WTC11 (cell line): ENCODE results near the gene RPL10. TPM values are rescaled to one million over a fixed set of nuclear protein-coding genes. Genes with fewer than 3 reads are reported as not detected.

ENCODE experiments used
- ATAC-seq: fragments of 200-7000 bp; cut with Tn5 transposase; 2 replicates; pipeline ENCODE4 v1.10.0; 2021; ENCODE audit warnings: mild to moderate bottlenecking, moderate library complexity
- CTCF ChIA-PET: fragments of 300-600 bp; sonication (Branson Sonifier 250); formaldehyde crosslinking; loops from one replicate; lab custom pipeline; 2021; ENCODE audit warnings: antibody characterized with exemption; lab: Charles Lee
- POLR2A ChIA-PET: fragments of 350-600 bp; sonication (Branson Sonifier 250); formaldehyde crosslinking; loops from one replicate; lab custom pipeline; 2021; ENCODE audit warnings: antibody characterized with exemption; lab: Charles Lee
- DNase-seq: peaks from one replicate; pipeline ENCODE4 v3.0.0; 2021; ENCODE audit warnings: low spot score
- H3K27ac Mint-ChIP-seq: 2 replicates; pipeline ENCODE4 v1.8.0; 2021; ENCODE audit warnings: mixed read lengths
- H3K27me3 Mint-ChIP-seq: 2 replicates; pipeline ENCODE4 v1.8.0; 2021; ENCODE audit warnings: low read depth, mild to moderate bottlenecking, moderate library complexity, mixed read lengths
- H3K36me3 Mint-ChIP-seq: 2 replicates; pipeline ENCODE4 v1.8.0; 2021; ENCODE audit warnings: mixed read lengths
- H3K4me1 Mint-ChIP-seq: 2 replicates; pipeline ENCODE4 v1.8.0; 2022; ENCODE audit warnings: mixed read lengths
- H3K4me3 Mint-ChIP-seq: 2 replicates; pipeline ENCODE4 v1.8.0; 2021; ENCODE audit warnings: mild to moderate bottlenecking, moderate library complexity, mixed read lengths
- H3K9me3 Mint-ChIP-seq: 2 replicates; pipeline ENCODE4 v1.8.0; 2021; ENCODE audit warnings: mixed read lengths
- FOXJ3 ChIP-seq: sonication (generic); formaldehyde crosslinking; IDR thresholded peaks from 2 replicates; pipeline ENCODE4 v1.9.0; 2021; ENCODE audit warnings: missing genetic modification reagents, mild to moderate bottlenecking, borderline replicate concordance
- GABPB1 ChIP-seq: sonication (generic); formaldehyde crosslinking; IDR thresholded peaks from 2 replicates; pipeline ENCODE4 v1.8.1; 2023; ENCODE audit warnings: mild to moderate bottlenecking, missing genetic modification reagents
- HMGA2 ChIP-seq: fragments of 250-450 bp; sonication (Bioruptor Pico); IDR thresholded peaks from 2 replicates; pipeline ENCODE4 v1.4.0; 2021; ENCODE audit warnings: mild to moderate bottlenecking, moderate library complexity
- RORB ChIP-seq: fragments of 250-450 bp; sonication (Bioruptor Pico); IDR thresholded peaks from 2 replicates; pipeline ENCODE4 v1.9.0; 2021; ENCODE audit warnings: mild to moderate bottlenecking
- ZBTB21 ChIP-seq: sonication (generic); formaldehyde crosslinking; IDR thresholded peaks from 2 replicates; pipeline ENCODE4 v1.8.1; 2023; ENCODE audit warnings: mild to moderate bottlenecking, missing genetic modification reagents, borderline replicate concordance
- ZNF219 ChIP-seq: sonication (generic); formaldehyde crosslinking; IDR thresholded peaks from 2 replicates; pipeline ENCODE4 v1.8.0; 2023; ENCODE audit warnings: missing genetic modification reagents, mild to moderate bottlenecking, borderline replicate concordance
- ZNF317 ChIP-seq: sonication (generic); formaldehyde crosslinking; IDR thresholded peaks from 2 replicates; pipeline ENCODE4 v1.8.1; 2023; ENCODE audit warnings: low read depth, mild to moderate bottlenecking, moderate library complexity, missing genetic modification reagents, borderline replicate concordance
- ZNF423 ChIP-seq: fragments of 250-450 bp; sonication (Bioruptor Pico); IDR thresholded peaks from 2 replicates; pipeline ENCODE4 v2.1.2; 2022; ENCODE audit warnings: mild to moderate bottlenecking, moderate library complexity
- total RNA-seq: library from RNA; stranded (reverse); gene quantifications from 3 replicates; pipeline ENCODE4 v1.2.3, GENCODE V29; 2021
- TF ChIP-seq, protein P1 (sequence below): sonication (generic); formaldehyde crosslinking; IDR thresholded peaks from 2 replicates; pipeline ENCODE4 v1.8.1; 2022; ENCODE audit warnings: low read depth, missing genetic modification reagents, borderline replicate concordance
- TF ChIP-seq, protein P2 (sequence below): fragments of 250-450 bp; sonication (Bioruptor Pico); IDR thresholded peaks from 2 replicates; pipeline ENCODE4 v1.9.0; 2021; ENCODE audit warnings: mild to moderate bottlenecking, borderline replicate concordance
- TF ChIP-seq, protein P3 (sequence below): sonication (generic); formaldehyde crosslinking; IDR thresholded peaks from 2 replicates; pipeline ENCODE4 v1.8.1; 2023; ENCODE audit warnings: mild to moderate bottlenecking, missing genetic modification reagents, moderate library complexity
- TF ChIP-seq, protein P4 (sequence below): fragments of 250-450 bp; sonication (Bioruptor Pico); IDR thresholded peaks from 2 replicates; pipeline ENCODE4 v1.9.0; 2021; ENCODE audit warnings: mild to moderate bottlenecking
- TF ChIP-seq, protein P5 (sequence below): sonication (generic); formaldehyde crosslinking; IDR thresholded peaks from 2 replicates; pipeline ENCODE4 v1.8.0; 2023; ENCODE audit warnings: missing genetic modification reagents, mild to moderate bottlenecking, borderline replicate concordance
- TF ChIP-seq, protein P6 (sequence below): sonication (generic); formaldehyde crosslinking; IDR thresholded peaks from 2 replicates; pipeline ENCODE4 v1.8.1; 2023; ENCODE audit warnings: mild to moderate bottlenecking, missing genetic modification reagents
- TF ChIP-seq, protein P7 (sequence below): sonication (generic); formaldehyde crosslinking; IDR thresholded peaks from 2 replicates; pipeline ENCODE4 v1.8.0; 2022; ENCODE audit warnings: missing genetic modification reagents
- TF ChIP-seq, protein P8 (sequence below): sonication (generic); formaldehyde crosslinking; IDR thresholded peaks from 2 replicates; pipeline ENCODE4 v1.8.1; 2022; ENCODE audit warnings: low read depth, mild to moderate bottlenecking, moderate library complexity, missing genetic modification reagents, borderline replicate concordance

RPL10 gene
- total RNA-seq, 1 experiment from 2014 or later = 2,241 TPM

DNA sequence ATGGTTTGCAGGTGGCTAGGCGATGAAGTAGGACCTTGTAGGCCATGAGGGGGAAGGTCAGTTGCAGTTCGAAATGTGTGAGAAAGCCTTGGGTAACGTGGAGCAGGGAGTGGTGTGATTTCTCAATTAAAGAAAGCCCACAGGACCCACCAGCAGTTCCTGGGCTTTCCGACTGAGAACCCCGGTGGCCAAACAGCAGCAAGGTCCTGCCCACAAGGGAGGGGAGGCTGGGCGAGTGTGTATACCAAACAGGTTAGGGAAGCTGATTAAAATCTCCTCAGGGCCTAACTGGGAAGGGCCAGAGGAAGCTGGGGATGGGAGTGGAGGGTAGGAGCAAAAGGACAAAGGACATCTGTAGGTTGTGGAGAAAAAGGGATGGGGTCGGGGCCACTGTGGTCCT is 32.7 kb downstream of the RPL10 start (continued):
- TF ChIP-seq, protein P1, sequence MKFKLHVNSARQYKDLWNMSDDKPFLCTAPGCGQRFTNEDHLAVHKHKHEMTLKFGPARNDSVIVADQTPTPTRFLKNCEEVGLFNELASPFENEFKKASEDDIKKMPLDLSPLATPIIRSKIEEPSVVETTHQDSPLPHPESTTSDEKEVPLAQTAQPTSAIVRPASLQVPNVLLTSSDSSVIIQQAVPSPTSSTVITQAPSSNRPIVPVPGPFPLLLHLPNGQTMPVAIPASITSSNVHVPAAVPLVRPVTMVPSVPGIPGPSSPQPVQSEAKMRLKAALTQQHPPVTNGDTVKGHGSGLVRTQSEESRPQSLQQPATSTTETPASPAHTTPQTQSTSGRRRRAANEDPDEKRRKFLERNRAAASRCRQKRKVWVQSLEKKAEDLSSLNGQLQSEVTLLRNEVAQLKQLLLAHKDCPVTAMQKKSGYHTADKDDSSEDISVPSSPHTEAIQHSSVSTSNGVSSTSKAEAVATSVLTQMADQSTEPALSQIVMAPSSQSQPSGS (CRISPR knock-in tag) = no peak
- no peak for TF ChIP-seq ZNF317 (CRISPR knock-in tag)
- TF ChIP-seq, protein P2, sequence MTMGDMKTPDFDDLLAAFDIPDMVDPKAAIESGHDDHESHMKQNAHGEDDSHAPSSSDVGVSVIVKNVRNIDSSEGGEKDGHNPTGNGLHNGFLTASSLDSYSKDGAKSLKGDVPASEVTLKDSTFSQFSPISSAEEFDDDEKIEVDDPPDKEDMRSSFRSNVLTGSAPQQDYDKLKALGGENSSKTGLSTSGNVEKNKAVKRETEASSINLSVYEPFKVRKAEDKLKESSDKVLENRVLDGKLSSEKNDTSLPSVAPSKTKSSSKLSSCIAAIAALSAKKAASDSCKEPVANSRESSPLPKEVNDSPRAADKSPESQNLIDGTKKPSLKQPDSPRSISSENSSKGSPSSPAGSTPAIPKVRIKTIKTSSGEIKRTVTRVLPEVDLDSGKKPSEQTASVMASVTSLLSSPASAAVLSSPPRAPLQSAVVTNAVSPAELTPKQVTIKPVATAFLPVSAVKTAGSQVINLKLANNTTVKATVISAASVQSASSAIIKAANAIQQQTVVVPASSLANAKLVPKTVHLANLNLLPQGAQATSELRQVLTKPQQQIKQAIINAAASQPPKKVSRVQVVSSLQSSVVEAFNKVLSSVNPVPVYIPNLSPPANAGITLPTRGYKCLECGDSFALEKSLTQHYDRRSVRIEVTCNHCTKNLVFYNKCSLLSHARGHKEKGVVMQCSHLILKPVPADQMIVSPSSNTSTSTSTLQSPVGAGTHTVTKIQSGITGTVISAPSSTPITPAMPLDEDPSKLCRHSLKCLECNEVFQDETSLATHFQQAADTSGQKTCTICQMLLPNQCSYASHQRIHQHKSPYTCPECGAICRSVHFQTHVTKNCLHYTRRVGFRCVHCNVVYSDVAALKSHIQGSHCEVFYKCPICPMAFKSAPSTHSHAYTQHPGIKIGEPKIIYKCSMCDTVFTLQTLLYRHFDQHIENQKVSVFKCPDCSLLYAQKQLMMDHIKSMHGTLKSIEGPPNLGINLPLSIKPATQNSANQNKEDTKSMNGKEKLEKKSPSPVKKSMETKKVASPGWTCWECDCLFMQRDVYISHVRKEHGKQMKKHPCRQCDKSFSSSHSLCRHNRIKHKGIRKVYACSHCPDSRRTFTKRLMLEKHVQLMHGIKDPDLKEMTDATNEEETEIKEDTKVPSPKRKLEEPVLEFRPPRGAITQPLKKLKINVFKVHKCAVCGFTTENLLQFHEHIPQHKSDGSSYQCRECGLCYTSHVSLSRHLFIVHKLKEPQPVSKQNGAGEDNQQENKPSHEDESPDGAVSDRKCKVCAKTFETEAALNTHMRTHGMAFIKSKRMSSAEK = no peak
- TF ChIP-seq, protein P3, sequence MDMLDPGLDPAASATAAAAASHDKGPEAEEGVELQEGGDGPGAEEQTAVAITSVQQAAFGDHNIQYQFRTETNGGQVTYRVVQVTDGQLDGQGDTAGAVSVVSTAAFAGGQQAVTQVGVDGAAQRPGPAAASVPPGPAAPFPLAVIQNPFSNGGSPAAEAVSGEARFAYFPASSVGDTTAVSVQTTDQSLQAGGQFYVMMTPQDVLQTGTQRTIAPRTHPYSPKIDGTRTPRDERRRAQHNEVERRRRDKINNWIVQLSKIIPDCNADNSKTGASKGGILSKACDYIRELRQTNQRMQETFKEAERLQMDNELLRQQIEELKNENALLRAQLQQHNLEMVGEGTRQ (CRISPR knock-in tag) = no peak
- TF ChIP-seq, protein P4, sequence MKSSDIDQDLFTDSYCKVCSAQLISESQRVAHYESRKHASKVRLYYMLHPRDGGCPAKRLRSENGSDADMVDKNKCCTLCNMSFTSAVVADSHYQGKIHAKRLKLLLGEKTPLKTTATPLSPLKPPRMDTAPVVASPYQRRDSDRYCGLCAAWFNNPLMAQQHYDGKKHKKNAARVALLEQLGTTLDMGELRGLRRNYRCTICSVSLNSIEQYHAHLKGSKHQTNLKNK (CRISPR knock-in tag) = no peak
- TF ChIP-seq RORB (CRISPR knock-in tag) = no peak
- TF ChIP-seq FOXJ3 (CRISPR knock-in tag) = no peak
- no peak for TF ChIP-seq HMGA2 (CRISPR knock-in tag)

DNA sequence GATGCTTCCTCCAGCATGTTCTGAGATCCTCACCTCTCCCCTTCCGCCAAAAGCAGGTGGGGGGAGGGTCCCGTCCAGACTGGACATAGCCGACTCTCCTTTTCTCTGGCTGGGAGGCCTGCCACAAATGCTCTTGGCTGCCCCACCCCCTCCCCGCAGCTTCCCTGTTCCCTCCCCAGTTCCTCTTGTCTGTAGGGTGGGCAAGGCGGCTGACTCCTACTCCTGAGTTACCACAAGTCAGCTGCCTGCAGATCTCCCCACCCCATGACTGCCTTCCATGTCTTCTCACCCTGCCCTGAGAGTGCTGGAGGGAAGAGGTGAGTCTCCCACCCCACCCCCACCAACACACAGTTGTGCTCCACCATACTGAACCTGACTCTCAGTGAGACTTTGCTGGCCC is 33.2 kb downstream of the RPL10 start:
- Mint-ChIP-seq H3K27ac (no peak overlapping the region), H3K4me3 (no peak overlapping the region), H3K27me3 (no peaks in the 10 kb centered on the region), H3K36me3 (peaks cover 10% of the 10 kb centered on the region; the same call in 1 of the 2 replicates), H3K9me3 (no peaks in the 10 kb centered on the region), H3K4me1 (peaks cover 25% of the 10 kb centered on the region)
- POLR2A ChIA-PET = interaction anchor here (0.6 kb wide), 1 partner anchor 31 kb away, joined by 3 read pairs; no protein-coding TSS in a partner anchor
- ATAC-seq = no peak
- DNase-seq = no peak
- CTCF ChIA-PET = no interaction called here
- TF ChIP-seq, protein P3 (CRISPR knock-in tag) = no peak
- TF ChIP-seq ZNF219 (CRISPR knock-in tag) (no peak), FOXJ3 (CRISPR knock-in tag) (no peak), ZNF423 (CRISPR knock-in tag) (no peak), ZBTB21 (no peak), GABPB1 (CRISPR knock-in tag) (no peak)
- TF ChIP-seq, protein P5, sequence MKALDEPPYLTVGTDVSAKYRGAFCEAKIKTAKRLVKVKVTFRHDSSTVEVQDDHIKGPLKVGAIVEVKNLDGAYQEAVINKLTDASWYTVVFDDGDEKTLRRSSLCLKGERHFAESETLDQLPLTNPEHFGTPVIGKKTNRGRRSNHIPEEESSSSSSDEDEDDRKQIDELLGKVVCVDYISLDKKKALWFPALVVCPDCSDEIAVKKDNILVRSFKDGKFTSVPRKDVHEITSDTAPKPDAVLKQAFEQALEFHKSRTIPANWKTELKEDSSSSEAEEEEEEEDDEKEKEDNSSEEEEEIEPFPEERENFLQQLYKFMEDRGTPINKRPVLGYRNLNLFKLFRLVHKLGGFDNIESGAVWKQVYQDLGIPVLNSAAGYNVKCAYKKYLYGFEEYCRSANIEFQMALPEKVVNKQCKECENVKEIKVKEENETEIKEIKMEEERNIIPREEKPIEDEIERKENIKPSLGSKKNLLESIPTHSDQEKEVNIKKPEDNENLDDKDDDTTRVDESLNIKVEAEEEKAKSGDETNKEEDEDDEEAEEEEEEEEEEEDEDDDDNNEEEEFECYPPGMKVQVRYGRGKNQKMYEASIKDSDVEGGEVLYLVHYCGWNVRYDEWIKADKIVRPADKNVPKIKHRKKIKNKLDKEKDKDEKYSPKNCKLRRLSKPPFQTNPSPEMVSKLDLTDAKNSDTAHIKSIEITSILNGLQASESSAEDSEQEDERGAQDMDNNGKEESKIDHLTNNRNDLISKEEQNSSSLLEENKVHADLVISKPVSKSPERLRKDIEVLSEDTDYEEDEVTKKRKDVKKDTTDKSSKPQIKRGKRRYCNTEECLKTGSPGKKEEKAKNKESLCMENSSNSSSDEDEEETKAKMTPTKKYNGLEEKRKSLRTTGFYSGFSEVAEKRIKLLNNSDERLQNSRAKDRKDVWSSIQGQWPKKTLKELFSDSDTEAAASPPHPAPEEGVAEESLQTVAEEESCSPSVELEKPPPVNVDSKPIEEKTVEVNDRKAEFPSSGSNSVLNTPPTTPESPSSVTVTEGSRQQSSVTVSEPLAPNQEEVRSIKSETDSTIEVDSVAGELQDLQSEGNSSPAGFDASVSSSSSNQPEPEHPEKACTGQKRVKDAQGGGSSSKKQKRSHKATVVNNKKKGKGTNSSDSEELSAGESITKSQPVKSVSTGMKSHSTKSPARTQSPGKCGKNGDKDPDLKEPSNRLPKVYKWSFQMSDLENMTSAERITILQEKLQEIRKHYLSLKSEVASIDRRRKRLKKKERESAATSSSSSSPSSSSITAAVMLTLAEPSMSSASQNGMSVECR (CRISPR knock-in tag) = no peak
- TF ChIP-seq, protein P6, sequence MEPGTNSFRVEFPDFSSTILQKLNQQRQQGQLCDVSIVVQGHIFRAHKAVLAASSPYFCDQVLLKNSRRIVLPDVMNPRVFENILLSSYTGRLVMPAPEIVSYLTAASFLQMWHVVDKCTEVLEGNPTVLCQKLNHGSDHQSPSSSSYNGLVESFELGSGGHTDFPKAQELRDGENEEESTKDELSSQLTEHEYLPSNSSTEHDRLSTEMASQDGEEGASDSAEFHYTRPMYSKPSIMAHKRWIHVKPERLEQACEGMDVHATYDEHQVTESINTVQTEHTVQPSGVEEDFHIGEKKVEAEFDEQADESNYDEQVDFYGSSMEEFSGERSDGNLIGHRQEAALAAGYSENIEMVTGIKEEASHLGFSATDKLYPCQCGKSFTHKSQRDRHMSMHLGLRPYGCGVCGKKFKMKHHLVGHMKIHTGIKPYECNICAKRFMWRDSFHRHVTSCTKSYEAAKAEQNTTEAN (CRISPR knock-in tag) = no peak
- TF ChIP-seq, protein P7, sequence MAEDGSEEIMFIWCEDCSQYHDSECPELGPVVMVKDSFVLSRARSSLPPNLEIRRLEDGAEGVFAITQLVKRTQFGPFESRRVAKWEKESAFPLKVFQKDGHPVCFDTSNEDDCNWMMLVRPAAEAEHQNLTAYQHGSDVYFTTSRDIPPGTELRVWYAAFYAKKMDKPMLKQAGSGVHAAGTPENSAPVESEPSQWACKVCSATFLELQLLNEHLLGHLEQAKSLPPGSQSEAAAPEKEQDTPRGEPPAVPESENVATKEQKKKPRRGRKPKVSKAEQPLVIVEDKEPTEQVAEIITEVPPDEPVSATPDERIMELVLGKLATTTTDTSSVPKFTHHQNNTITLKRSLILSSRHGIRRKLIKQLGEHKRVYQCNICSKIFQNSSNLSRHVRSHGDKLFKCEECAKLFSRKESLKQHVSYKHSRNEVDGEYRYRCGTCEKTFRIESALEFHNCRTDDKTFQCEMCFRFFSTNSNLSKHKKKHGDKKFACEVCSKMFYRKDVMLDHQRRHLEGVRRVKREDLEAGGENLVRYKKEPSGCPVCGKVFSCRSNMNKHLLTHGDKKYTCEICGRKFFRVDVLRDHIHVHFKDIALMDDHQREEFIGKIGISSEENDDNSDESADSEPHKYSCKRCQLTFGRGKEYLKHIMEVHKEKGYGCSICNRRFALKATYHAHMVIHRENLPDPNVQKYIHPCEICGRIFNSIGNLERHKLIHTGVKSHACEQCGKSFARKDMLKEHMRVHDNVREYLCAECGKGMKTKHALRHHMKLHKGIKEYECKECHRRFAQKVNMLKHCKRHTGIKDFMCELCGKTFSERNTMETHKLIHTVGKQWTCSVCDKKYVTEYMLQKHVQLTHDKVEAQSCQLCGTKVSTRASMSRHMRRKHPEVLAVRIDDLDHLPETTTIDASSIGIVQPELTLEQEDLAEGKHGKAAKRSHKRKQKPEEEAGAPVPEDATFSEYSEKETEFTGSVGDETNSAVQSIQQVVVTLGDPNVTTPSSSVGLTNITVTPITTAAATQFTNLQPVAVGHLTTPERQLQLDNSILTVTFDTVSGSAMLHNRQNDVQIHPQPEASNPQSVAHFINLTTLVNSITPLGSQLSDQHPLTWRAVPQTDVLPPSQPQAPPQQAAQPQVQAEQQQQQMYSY = no peak
- TF ChIP-seq, protein P8, sequence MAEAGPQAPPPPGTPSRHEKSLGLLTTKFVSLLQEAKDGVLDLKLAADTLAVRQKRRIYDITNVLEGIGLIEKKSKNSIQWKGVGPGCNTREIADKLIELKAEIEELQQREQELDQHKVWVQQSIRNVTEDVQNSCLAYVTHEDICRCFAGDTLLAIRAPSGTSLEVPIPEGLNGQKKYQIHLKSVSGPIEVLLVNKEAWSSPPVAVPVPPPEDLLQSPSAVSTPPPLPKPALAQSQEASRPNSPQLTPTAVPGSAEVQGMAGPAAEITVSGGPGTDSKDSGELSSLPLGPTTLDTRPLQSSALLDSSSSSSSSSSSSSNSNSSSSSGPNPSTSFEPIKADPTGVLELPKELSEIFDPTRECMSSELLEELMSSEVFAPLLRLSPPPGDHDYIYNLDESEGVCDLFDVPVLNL = no peak
